CD14-positive monocyte (primary cell): ENCODE measurements around the gene PRR27. TPM values are rescaled to one million over a fixed set of nuclear protein-coding genes. Genes with fewer than 3 reads are reported as not detected.

ENCODE experiments used
- DNase-seq, 3 donors: peaks; one replicate each; pipeline ENCODE4 v3.0.0-alpha.2; 2011 to 2022
- H2AFZ ChIP-seq: 2 replicates; pipeline ENCODE4 v1.6.0; 2012; ENCODE audit warnings: mild to moderate bottlenecking, low read depth, low read length, inconsistent platforms; ENCODE audit not compliant: insufficient read depth, poor library complexity, severe bottlenecking
- H3K27ac ChIP-seq, 2 donors: 1 replicate in 1 of 2; 2 replicates in 1 of 2; pipeline ENCODE4 v1.5.1; 2012 to 2013; ENCODE audit warnings: low read length in 2 of 2, control low read depth in 1 of 2, inconsistent platforms in 1 of 2, low read depth in 1 of 2, mild to moderate bottlenecking in 1 of 2
- H3K27me3 ChIP-seq, 2 donors: one replicate each; pipeline versions ENCODE4 v1.6.0 to v1.6.1; 2011 to 2013; ENCODE audit warnings: low read length in 2 of 2; ENCODE audit not compliant: control insufficient read depth in 2 of 2, insufficient read depth in 2 of 2
- H3K36me3 ChIP-seq, 2 donors: replicated peaks in 1 of 2; 1 replicate in 1 of 2; 2 replicates in 1 of 2; pipeline versions ENCODE4 v1.5.1 to v1.6.1; 2012 to 2013; ENCODE audit warnings: low read length in 2 of 2, control low read depth in 1 of 2, inconsistent platforms in 1 of 2, mild to moderate bottlenecking in 1 of 2; ENCODE audit not compliant: insufficient read depth in 2 of 2, control insufficient read depth in 1 of 2
- H3K4me1 ChIP-seq, 2 donors: 1 replicate in 1 of 2; 2 replicates in 1 of 2; pipeline versions ENCODE4 v1.5.1 to v1.6.1; 2012 to 2013; ENCODE audit warnings: low read length in 2 of 2, control low read depth in 1 of 2, inconsistent platforms in 1 of 2, mild to moderate bottlenecking in 1 of 2, moderate library complexity in 1 of 2; ENCODE audit not compliant: insufficient read depth in 2 of 2, control insufficient read depth in 1 of 2
- H3K4me2 ChIP-seq: replicated peaks from 2 replicates; pipeline ENCODE3; 2012; ENCODE audit warnings: low read length, moderate library complexity, mild to moderate bottlenecking; ENCODE audit not compliant: poor library complexity, severe bottlenecking; ENCODE audit errors: extremely low read depth
- H3K4me3 ChIP-seq, 3 experiments: fragments of 200-600 bp in 1 of 3; sonication (generic) in 1 of 3; replicated peaks in 1 of 3; 1 replicate in 2 of 3; 2 replicates in 1 of 3; pipeline ENCODE4 v1.5.1; 2011 to 2013; ENCODE audit warnings: low read length in 3 of 3, mild to moderate bottlenecking in 3 of 3, control low read depth in 2 of 3, low read depth in 2 of 3, inconsistent platforms in 1 of 3, moderate library complexity in 1 of 3
- H3K79me2 ChIP-seq: 2 replicates; pipeline ENCODE4 v1.6.0; 2012; ENCODE audit warnings: mild to moderate bottlenecking, control low read depth, inconsistent platforms, low read length, moderate library complexity; ENCODE audit not compliant: insufficient read depth
- H3K9ac ChIP-seq: 2 replicates; pipeline ENCODE4 v1.6.0; 2017; ENCODE audit warnings: low read length, mild to moderate bottlenecking; ENCODE audit not compliant: insufficient read depth, poor library complexity, severe bottlenecking
- H3K9me3 ChIP-seq, 2 donors: replicated peaks in 1 of 2; 1 replicate in 1 of 2; 2 replicates in 1 of 2; pipeline versions ENCODE4 v1.5.1 to v1.6.1; 2012 to 2013; ENCODE audit warnings: low read length in 2 of 2, control low read depth in 1 of 2; ENCODE audit not compliant: control insufficient read depth in 1 of 2, insufficient read depth in 1 of 2
- H4K20me1 ChIP-seq: 2 replicates; pipeline ENCODE4 v1.6.0; 2012; ENCODE audit warnings: mild to moderate bottlenecking, low read length, control low read depth, moderate library complexity; ENCODE audit not compliant: insufficient read depth
- H3K27ac Mint-ChIP-seq, 7 donors: one replicate each; pipeline ENCODE4 v1.8.0; 2020; ENCODE audit warnings: mild to moderate bottlenecking in 7 of 7, mixed read lengths in 7 of 7, moderate library complexity in 6 of 7, inconsistent platforms in 2 of 7
- H3K27me3 Mint-ChIP-seq, 3 donors: one replicate each; pipeline ENCODE4 v1.8.0; 2021 to 2022; ENCODE audit warnings: low read depth in 3 of 3, mild to moderate bottlenecking in 3 of 3, mixed read lengths in 3 of 3, moderate library complexity in 3 of 3, inconsistent platforms in 1 of 3
- H3K36me3 Mint-ChIP-seq, 2 donors: one replicate each; pipeline ENCODE4 v1.8.0; 2020; ENCODE audit warnings: mixed read lengths in 2 of 2, inconsistent platforms in 1 of 2, mild to moderate bottlenecking in 1 of 2
- H3K4me1 Mint-ChIP-seq: one replicate; pipeline ENCODE4 v1.8.0; 2020; ENCODE audit warnings: mild to moderate bottlenecking, mixed read lengths
- H3K4me3 Mint-ChIP-seq, 2 donors: one replicate each; pipeline ENCODE4 v1.8.0; 2020; ENCODE audit warnings: mild to moderate bottlenecking in 2 of 2, mixed read lengths in 2 of 2, moderate library complexity in 1 of 2
- H3K9me3 Mint-ChIP-seq, 7 donors: one replicate each; pipeline ENCODE4 v1.8.0; 2020 to 2022; ENCODE audit warnings: mixed read lengths in 7 of 7, mild to moderate bottlenecking in 6 of 7, moderate library complexity in 6 of 7, inconsistent platforms in 2 of 7
- CTCF ChIP-seq: fragments of 200-600 bp; IDR thresholded peaks from one replicate; pipeline ENCODE4 v1.8.0; 2022; ENCODE audit warnings: antibody characterized with exemption, mild to moderate bottlenecking
- WGBS: methylation state at CpG from one replicate; pipeline ENCODE4 v1.1.5; 2013; ENCODE audit warnings: missing lambda C conversion rate; ENCODE audit not compliant: insufficient coverage; 5-methylcytosine and 5-hydroxymethylcytosine counted together
- intact Hi-C, 2 donors: fragments of 100-400 bp; cut with micrococcal nuclease; formaldehyde crosslinking; loops; one replicate each; pipeline versions ENCODE4 v1.15.0 to v1.15.1; 2023
- polyA plus RNA-seq, 3 donors: library from polyadenylated mRNA; depleted of rRNA in 1 of 3; unstranded in 2 of 3; stranded (reverse) in 1 of 3; fragments of 300-500 nt in 2 of 3; fragments of >200 nt in 1 of 3; fragmentation: Illumina TruSeq in 2 of 3; gene quantifications; 1 replicate in 2 of 3; 2 replicates in 1 of 3; pipeline ENCODE4 v1.2.3, GENCODE V29; 2012 to 2021

Gene PRR27
- polyA plus RNA-seq, 3 donors, result not detected

GRCh38 chr4:70152088-70152487, 1.9 kb upstream of the PRR27 start:
- no peak overlapping the region for H3K4me2 ChIP-seq
- H3K9ac ChIP-seq, result no peak overlapping the region
- no peak for DNase-seq
- no peak overlapping the region for H3K27ac ChIP-seq
- Mint-ChIP-seq H3K4me3 (no peak overlapping the region), H3K27ac (no peak overlapping the region), H3K36me3 (no peaks in the 10 kb centered on the region), H3K4me1 (no peaks in the 10 kb centered on the region), H3K27me3 (peaks cover 0 to 2% (median 0%) of the 10 kb centered on the region in 3 donors), H3K9me3 (no peaks in the 10 kb centered on the region)
- H3K27me3 ChIP-seq, result no peaks in the 10 kb centered on the region
- no peak overlapping the region for H2AFZ ChIP-seq
- H3K9me3 ChIP-seq, result no peaks in the 10 kb centered on the region
- no peak for TF ChIP-seq CTCF
- H4K20me1 ChIP-seq, result no peaks in the 10 kb centered on the region
- WGBS, result 100% methylated on average over 1 of the region's 2 CpGs
- H3K36me3 ChIP-seq, result no peaks in the 10 kb centered on the region
- H3K4me3 ChIP-seq, result no peak overlapping the region
- H3K4me1 ChIP-seq, result no peaks in the 10 kb centered on the region
- H3K79me2 ChIP-seq, result no peaks in the 10 kb centered on the region
- intact Hi-C loops, result no loop called here

GRCh38 chr4:70158576-70158975, 4.5 kb downstream of the PRR27 start:
- Histone ChIP-seq H3K36me3 (no peaks in the 10 kb centered on the region), H3K27me3 (no peaks in the 10 kb centered on the region), H4K20me1 (no peaks in the 10 kb centered on the region), H3K79me2 (no peaks in the 10 kb centered on the region), H3K9me3 (no peaks in the 10 kb centered on the region), H3K4me2 (no peak overlapping the region), H3K27ac (no peak overlapping the region), H2AFZ (no peak overlapping the region), H3K4me1 (no peaks in the 10 kb centered on the region), H3K9ac (no peak overlapping the region), H3K4me3 (no peak overlapping the region)
- no peak for TF ChIP-seq CTCF
- WGBS, result 57% methylated on average over 1 of the region's 2 CpGs
- no peaks in the 10 kb centered on the region for H3K36me3 Mint-ChIP-seq
- peaks cover 0 to 1% (median 0%) of the 10 kb centered on the region in 7 donors for H3K9me3 Mint-ChIP-seq
- intact Hi-C loops, result no loop called here
- DNase-seq, result no peak
- no peak overlapping the region for H3K4me3 Mint-ChIP-seq
- peaks cover 0 to 2% (median 0%) of the 10 kb centered on the region in 3 donors for H3K27me3 Mint-ChIP-seq
- H3K27ac Mint-ChIP-seq, result no peak overlapping the region
- H3K4me1 Mint-ChIP-seq, result no peaks in the 10 kb centered on the region
